Dermis microvascular lymphatic vessel endothelial cell (primary cell): Measurements from ENCODE around the gene KRT73. TPM values are rescaled to one million over a fixed set of nuclear protein-coding genes. Genes with fewer than 3 reads are reported as not detected.
"Not testable (repeated sequence)": the region's sequence is repeated elsewhere in the genome, so short reads cannot be mapped to it uniquely, and the experiment has no call there.

Experiments used
- DNase-seq, 2 donors: peaks; one replicate each; pipeline versions ENCODE4 v3.0.0 to v3.0.0-alpha.2; 2010; ENCODE audit warnings: low read depth in 2 of 2
- total RNA-seq: library from RNA; depleted of rRNA; stranded (reverse); fragments of >200 nt; gene quantifications from 2 replicates; pipeline ENCODE4 v1.2.1, GENCODE V29; 2014

KRT73 gene
- total RNA-seq, 1 donor from 2014 or later = not detected

- no peak for DNase-seq
Measured at GRCh38 chr12:52601671-52602070, 16.7 kb downstream of the KRT73 start.

DNA sequence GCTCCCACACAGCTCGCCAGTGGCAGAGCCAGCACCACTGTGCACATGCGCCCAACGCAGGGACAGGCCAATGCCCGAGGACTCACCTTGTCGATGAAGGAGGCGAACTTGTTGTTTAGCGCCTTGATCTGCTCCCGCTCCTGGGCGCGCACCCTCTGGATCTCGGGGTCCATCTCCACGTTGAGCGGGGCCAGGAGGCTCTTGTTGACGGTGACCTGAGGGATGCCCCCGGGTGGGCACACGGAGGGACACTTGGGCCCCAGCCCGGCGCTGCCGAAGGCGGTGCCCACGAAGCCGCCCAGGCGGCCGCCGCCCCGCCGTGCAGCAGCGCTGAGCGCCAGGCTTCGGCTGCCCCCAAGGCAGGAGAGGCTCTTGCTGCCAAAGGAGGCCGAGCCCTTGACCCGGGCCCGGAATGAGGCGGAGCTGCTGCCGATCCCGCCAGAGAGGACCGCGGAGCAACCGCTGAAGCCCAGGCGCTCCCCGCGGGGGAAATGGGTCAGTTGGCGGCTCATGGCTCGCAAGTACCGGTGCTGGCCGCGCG, 17.3 kb downstream of the KRT73 start, which contains the start of gene KRT72:
KRT72 (minus strand) TSS at position 523 of the 541 bp plus-strand sequence; CDS start at position 512, 11 bp downstream.
- no peak for DNase-seq

DNA sequence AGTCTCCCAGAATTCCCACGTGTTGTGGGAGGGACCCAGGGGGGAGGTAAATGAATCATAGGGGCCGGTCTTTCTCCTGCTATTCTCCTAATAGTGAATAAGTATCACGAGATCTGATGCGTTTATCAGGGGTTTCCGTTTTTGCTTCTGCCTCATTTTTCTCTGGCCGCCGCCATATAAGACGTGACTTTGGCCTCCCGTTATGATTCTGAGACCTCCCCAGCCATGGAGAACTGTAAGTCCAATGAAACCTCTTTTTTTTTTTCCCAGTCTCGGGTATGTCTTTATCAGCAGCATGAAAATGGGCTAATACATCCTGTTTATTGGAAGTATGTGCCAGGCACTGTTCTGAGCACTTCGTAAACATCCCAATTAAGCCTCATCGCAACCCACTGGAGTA, 17.9 kb downstream of the KRT73 start:
- DNase-seq = no peak

GRCh38 chr12:52600071-52600470, 18.3 kb downstream of the KRT73 start:
- no peak for DNase-seq

DNA sequence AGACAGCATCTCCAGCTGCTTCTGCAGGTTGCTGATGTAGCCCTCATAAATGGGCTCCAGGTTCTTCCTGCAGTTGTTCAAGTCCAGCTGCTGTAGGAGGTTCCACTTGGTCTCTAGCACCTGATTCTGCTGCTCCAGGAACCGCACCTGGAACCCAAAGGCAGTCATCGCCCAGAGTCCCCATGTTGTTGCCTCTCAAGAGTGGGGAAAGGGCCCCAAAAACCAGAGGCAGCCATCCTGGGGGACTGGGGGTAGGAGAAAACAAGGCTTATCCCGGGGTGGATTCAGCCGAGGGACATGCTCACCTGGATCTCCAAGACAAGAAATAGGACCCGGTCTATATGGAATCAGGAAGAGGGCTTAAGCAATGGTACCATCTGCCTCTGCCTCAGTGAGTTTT, 19.4 kb downstream of the KRT73 start:
- no peak for DNase-seq

DNA sequence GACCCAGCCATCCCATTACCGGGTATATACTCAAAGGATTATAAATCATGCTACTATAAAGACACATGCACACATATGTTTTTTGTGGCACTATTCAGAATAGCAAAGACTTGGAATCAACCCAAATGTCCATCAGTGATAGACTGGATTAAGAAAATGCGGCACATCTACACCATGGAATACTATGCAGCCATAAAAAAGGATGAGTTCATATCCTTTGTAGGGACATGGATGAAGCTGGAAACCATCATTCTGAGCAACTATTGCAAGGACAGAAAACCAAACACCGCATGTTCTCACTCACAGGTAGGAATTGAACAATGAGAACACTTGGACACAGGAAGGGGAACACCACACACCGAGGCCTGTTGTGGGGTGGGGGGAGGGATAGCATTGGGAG, 24.1 kb downstream of the KRT73 start:
- not testable (repeated sequence) for DNase-seq

GRCh38 chr12:52591521-52591920, 26.8 kb downstream of the KRT73 start:
- no peak for DNase-seq

GRCh38 chr12:52590021-52590420, 28.3 kb downstream of the KRT73 start:
- no peak for DNase-seq

DNA sequence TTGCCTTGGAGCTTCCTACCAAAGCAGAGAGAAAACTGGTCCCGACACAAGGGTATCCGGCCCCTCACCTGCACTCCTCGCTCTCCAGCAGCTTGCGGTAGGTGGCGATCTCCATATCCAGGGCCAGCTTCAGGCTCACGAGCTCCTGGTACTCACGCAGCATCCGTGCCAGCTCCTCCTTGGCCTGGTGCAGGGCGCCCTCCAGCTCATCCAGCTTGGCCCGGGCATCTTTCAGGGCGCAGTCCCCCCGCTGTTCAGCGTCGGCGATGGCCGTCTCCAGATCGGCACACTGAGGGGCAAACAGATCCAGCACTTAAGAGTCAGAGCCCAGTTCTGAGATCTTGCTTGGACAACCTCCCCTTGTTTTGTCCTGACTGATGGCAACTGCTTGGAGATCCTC, 30.8 kb downstream of the KRT73 start:
- no peak for DNase-seq

- DNase-seq = no peak
Measured at GRCh38 chr12:52585946-52586345, 32.4 kb downstream of the KRT73 start.

- DNase-seq = no peak
Measured at GRCh38 chr12:52585066-52585465, 33.3 kb downstream of the KRT73 start.

DNA sequence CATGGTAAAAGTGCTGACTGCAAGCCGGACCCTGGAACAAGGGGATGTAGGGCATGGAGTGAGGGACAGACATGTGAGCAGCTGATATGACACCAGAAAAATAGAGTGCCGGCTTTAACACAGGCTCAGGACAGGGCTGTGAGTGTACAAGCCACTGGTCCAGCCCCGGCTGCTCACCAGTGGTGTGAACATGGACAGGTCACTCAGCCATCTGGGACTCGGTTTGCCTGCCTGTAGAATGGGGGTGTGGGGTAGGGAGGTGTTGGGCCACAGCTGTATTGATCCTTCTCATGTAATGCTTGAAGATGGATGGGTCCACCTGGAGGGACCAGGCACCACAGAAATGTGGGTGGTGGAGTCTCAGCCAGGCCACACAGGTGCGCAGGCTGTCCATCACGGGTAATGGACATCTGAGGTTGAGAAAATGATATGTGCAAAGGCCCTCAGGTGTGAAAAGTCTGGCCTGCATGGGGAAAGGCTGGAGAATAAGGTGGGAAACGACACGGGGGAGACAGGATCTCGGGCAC, 34.1 kb downstream of the KRT73 start:
- DNase-seq = no peak

GRCh38 chr12:52582971-52583456, 35.3 kb downstream of the KRT73 start:
- peak; percentile 25 to 56 for DNase-seq

- no peak for DNase-seq
Measured at GRCh38 chr12:52582486-52582885, 35.9 kb downstream of the KRT73 start.

GRCh38 chr12:52581481-52581880, 36.9 kb downstream of the KRT73 start:
- no peak for DNase-seq

DNA sequence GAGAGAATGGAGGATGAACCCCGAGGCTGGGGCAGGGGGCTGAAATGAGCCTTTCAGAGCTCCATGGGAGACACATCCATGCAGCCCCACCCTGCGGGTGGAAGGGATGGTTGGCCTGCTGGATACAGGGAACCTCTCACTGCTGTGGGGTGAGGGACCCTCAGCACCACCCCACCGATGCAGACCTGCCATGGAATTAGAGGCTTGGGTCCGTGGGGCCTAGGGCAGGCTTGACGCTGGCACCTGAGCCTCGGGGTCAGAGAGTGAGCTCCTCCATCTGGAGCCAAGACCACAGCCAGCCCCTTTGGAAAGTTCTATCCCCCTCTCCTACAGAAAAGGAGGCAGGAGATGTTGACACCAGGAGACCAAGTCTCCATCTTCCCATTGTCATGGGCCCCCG, 37.3 kb downstream of the KRT73 start:
- no peak for DNase-seq

- DNase-seq = no peak
Measured at GRCh38 chr12:52580496-52580895, 37.9 kb downstream of the KRT73 start.

- no peak for DNase-seq
Measured at GRCh38 chr12:52579468-52580465, 38.6 kb downstream of the KRT73 start.

DNA sequence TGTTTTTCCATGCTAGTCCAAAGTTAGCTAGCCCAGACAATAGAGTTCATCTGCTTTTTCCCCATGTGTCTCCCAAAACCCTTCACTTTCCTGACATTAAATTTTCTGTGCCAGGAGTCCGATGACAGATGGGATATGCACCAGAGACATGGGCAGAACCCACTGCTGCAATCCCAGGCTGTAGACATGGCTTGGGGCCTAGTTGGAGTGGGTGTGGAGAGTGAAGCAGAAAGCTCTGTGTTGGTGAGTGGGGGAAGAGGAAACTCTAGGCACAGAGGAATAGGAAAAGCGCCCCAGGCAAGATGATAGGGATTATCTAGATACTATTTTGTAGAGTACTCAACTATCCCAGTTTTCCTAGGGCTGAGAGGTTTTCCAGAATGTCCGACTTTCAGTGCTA, 39.9 kb downstream of the KRT73 start:
- no peak for DNase-seq

DNA sequence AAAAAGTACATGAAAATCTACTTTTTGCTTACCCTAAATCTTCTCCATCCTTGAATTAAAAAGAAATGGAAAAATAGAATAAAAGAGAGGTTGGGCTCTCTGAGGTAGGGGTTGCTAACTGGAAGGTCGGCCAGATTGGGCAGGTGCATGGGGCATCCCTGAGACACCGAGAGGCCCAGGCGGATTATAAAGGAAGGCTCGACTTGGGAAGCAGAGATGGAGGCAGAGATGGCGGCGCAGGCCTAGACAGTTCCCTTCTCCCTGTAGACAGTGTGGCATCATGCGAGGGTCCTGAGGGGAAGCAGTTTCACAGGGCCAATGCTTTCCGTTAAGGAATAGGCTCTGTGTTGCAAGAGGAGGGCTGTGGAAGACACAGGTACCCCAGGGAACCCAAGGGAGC, 41.0 kb downstream of the KRT73 start:
- DNase-seq = no peak

DNA sequence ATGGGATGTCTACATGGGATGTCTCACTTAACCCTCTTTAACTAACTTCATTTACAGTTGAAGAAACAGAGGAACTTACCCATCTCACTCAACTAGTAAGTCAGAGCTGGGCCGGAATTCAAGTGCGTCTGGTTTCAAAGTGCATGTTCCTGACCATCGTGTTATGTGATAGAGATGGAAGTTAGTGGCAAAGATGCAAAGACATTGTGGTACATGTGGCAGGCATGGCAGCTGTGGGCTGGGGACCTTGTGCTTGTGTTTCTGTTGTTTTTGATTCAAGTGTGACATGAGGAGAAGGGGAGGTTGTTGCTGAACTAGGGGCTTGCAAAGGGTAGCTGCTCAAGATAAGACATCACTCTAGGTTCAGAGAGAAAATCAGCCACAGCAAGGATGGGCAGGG, 42.4 kb downstream of the KRT73 start:
- no peak for DNase-seq

- no peak for DNase-seq
Measured at GRCh38 chr12:52575256-52575655, 43.1 kb downstream of the KRT73 start.
